Activated naive CD4-positive, alpha-beta T cell treated with anti-CD3 and anti-CD28 coated beads for 36 hours (primary cell): ENCODE results near the gene ZSWIM3. TPM values are rescaled to one million over a fixed set of nuclear protein-coding genes. Genes with fewer than 3 reads are reported as not detected.

Experiments
- CTCF ChIA-PET: fragments of 350-600 bp; sonication (Branson Sonifier 250); formaldehyde crosslinking; loops from one replicate; lab custom pipeline; 2021; ENCODE audit warnings: antibody characterized with exemption; lab: Charles Lee
- DNase-seq: peaks from one replicate; pipeline ENCODE4 v3.0.0-alpha.2; 2020
- H3K27ac Mint-ChIP-seq: one replicate; pipeline ENCODE4 v1.8.0; 2021; ENCODE audit warnings: mild to moderate bottlenecking, mixed read lengths
- H3K27me3 Mint-ChIP-seq: one replicate; pipeline ENCODE4 v1.8.0; 2021; ENCODE audit warnings: low read depth, mixed read lengths
- H3K36me3 Mint-ChIP-seq: one replicate; pipeline ENCODE4 v1.8.0; 2021; ENCODE audit warnings: low read depth, mixed read lengths
- H3K4me1 Mint-ChIP-seq: one replicate; pipeline ENCODE4 v1.8.0; 2021; ENCODE audit warnings: low read depth, mixed read lengths
- H3K4me3 Mint-ChIP-seq: one replicate; pipeline ENCODE4 v1.8.0; 2021; ENCODE audit warnings: mild to moderate bottlenecking, moderate library complexity, mixed read lengths
- H3K9me3 Mint-ChIP-seq: one replicate; pipeline ENCODE4 v1.8.0; 2021; ENCODE audit warnings: mixed read lengths
- intact Hi-C: fragments of 100-400 bp; cut with micrococcal nuclease; formaldehyde crosslinking; loops from one replicate; pipeline ENCODE4 v1.15.1; 2023
- total RNA-seq, 2 experiments: library from RNA; stranded (reverse); gene quantifications; one replicate each; pipeline ENCODE4 v1.2.3, GENCODE V29; 2021

Gene ZSWIM3
- total RNA-seq, 2 experiments from 2014 or later: 3.3 to 3.7 TPM

DNA sequence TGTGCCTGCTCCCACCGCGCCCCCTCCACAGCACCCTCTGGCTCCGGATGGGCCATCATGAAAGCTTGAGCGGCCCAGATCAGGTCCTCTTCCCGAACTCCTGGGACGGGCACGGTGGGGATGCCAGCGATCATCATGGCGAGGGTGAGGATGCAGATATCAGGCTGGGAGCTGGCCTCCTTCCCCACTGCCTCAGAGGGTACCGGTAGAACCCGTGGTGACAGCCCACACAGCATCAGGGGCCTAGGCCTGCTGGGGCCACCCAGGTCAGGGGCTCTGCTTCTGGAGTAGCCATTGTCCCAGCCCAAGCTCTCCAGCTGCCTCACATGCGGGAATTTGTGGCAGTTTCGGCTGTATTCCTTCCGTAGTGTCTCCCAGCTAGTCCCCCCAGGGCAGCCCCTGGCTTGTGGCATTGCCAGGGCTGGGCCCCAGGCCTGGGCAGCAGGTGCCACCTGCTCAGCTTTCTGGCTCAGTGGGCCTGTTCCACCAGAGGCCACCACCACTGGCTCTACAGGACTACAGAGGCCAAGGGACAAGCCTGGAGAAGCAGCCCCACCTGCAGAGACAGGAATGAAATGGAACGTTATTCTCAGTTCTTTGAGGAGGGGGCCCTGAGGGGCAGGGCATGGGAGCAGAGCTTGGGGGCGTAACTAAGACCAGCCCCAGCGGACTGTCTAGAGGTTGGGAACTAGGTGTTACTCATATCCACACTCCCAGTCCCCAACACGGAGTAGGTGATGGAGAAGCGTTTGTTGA is 29.4 kb downstream of the ZSWIM3 start:
- no peak for DNase-seq
- H3K27me3 Mint-ChIP-seq: no peaks in the 10 kb centered on the region
- H3K36me3 Mint-ChIP-seq: peaks cover 10% of the 10 kb centered on the region
- H3K27ac Mint-ChIP-seq: no peak overlapping the region
- CTCF ChIA-PET: no interaction called here
- H3K4me1 Mint-ChIP-seq: peaks cover 49% of the 10 kb centered on the region
- no peak overlapping the region for H3K4me3 Mint-ChIP-seq
- intact Hi-C loops: no loop called here
- no peaks in the 10 kb centered on the region for H3K9me3 Mint-ChIP-seq

DNA sequence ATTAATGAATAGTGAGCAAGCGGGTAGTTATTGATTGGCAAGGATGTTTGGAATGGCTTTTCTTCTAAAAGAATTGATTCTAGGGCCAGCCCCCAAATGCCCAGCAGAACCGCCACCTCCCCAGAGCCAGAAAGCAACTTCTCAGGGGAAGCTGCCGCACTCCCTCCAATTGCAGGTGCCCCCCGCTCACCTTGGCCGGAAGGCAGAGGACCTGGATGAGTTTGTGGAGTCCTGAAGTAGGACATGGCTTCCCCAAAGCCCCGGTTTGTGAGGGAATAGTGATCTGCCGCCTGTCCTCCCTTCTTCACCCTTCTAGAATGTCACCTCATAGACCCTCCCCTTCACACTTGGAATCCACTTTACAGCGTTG is 29.9 kb downstream of the ZSWIM3 start, which contains the start of gene SPATA25:
SPATA25 (minus strand) TSS at position 277 of the 370 bp plus-strand sequence; CDS start at position 245, 32 bp downstream.
- peaks cover 51% of the 10 kb centered on the region for H3K4me1 Mint-ChIP-seq
- CTCF ChIA-PET: no interaction called here
- peaks cover 10% of the 10 kb centered on the region for H3K36me3 Mint-ChIP-seq
- no peak within 1 kb of the TSS for H3K27ac Mint-ChIP-seq
- H3K27me3 Mint-ChIP-seq: no peaks in the 10 kb centered on the region
- no peaks in the 10 kb centered on the region for H3K9me3 Mint-ChIP-seq
- intact Hi-C loops: no loop called here
- no peak for DNase-seq
- H3K4me3 Mint-ChIP-seq: no peak within 1 kb of the TSS

GRCh38 chr20:45888681-45889080 is 31.3 kb downstream of the ZSWIM3 start:
- DNase-seq: no peak
- Mint-ChIP-seq H3K36me3 (peaks cover 5% of the 10 kb centered on the region), H3K27ac (no peak overlapping the region), H3K27me3 (no peaks in the 10 kb centered on the region), H3K4me1 (peaks cover 44% of the 10 kb centered on the region), H3K9me3 (no peaks in the 10 kb centered on the region), H3K4me3 (no peak overlapping the region)
- CTCF ChIA-PET: interaction anchor here (0.5 to 2.1 kb wide), 2 partner anchors 89 to 1670 kb away, joined by 3 to 8 read pairs; no protein-coding TSS in a partner anchor
- intact Hi-C loops: no loop called here

GRCh38 chr20:45890077-45890984 is 32.9 kb downstream of the ZSWIM3 start:
- CTCF ChIA-PET: interaction anchor here (1.1 to 2.3 kb wide), 8 partner anchors 10 to 91 kb away, joined by 3 to 8 read pairs (median 5); no protein-coding TSS in a partner anchor
- Mint-ChIP-seq H3K27ac (peak overlapping the region; percentile 50), H3K27me3 (no peaks in the 10 kb centered on the region), H3K9me3 (no peaks in the 10 kb centered on the region), H3K36me3 (peaks cover 5% of the 10 kb centered on the region), H3K4me1 (peaks cover 30% of the 10 kb centered on the region), H3K4me3 (peak overlapping the region; percentile 89)
- peak; percentile 63 for DNase-seq
- intact Hi-C loops: loop anchor here (2.0 kb wide), 3 partner anchors 34 to 66 kb away; partner anchors contain the start of genes ACOT8, SNX21 and ZSWIM3

DNA sequence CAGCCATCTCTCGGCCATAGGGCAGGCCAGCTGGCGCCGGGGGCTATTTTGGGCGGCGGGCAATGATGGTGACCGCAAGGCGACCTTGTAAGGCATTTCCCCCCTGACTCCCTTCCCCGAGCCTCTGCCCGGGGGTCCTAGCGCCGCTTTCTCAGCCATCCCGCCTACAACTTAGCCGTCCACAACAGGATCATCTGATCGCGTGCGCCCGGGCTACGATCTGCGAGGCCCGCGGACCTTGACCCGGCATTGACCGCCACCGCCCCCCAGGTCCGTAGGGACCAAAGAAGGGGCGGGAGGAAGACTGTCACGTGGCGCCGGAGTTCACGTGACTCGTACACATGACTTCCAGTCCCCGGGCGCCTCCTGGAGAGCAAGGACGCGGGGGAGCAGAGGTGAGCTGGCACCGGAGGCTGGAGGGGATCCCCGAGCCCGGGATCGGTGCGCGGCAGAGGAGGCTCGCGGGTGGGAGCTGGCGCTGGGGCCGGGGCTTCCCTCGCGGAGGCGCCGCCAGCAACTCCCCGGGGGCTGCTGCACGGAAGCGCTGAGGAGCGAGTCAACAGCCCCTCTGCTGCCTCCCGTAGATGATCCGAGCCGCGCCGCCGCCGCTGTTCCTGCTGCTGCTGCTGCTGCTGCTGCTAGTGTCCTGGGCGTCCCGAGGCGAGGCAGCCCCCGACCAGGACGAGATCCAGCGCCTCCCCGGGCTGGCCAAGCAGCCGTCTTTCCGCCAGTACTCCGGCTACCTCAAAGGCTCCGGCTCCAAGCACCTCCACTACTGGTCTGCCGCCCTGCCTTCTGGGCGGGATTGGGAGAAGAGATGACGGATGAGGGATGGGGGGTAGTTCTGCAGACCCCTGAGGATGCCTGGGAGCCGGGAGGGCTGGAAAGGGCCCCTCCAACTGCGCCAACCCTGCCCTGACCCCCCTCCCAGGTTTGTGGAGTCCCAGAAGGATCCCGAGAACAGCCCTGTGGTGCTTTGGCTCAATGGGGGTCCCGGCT is 33.9 kb downstream of the ZSWIM3 start, which contains the start of the genes CTSA and NEURL2:
CTSA (plus strand) TSS at position 351 of the 999 bp plus-strand sequence; CDS start at position 585, 234 bp downstream.
NEURL2 (minus strand) TSS at position 224 of the 999 bp plus-strand sequence; CDS start at position 7, 217 bp downstream.
- H3K4me1 Mint-ChIP-seq: peaks cover 22% of the 10 kb centered on the region
- peaks cover 5% of the 10 kb centered on the region for H3K36me3 Mint-ChIP-seq
- no peaks in the 10 kb centered on the region for H3K27me3 Mint-ChIP-seq

DNA sequence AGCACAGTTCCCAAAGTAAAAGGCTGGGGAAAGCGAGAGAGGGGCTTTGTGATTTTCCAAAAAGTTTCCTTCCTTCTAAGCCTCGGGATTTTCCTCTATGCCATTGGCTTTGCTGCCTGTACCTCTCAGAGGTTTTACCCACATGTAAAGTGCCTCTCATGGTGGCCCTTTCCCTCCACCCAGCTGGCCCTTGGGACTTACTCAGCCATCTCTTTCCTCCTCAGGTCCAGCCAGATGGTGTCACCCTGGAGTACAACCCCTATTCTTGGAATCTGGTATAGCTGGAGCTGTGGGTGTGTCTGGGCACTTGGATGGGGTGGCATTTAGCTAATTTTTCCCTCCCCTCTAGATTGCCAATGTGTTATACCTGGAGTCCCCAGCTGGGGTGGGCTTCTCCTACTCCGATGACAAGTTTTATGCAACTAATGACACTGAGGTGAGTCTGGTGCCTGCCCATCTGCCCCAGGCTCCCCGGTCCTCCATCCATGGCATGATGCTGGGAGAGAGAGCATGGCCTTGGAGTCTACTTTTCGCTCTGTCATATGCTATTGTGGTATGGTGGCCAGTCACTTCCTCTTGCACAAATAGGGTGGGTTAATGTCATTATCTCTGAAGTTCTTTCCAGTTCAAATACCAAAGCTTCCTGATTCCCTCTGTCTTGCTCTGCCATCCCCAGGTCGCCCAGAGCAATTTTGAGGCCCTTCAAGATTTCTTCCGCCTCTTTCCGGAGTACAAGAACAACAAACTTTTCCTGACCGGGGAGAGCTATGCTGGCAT is 34.8 kb downstream of the ZSWIM3 start:
- Mint-ChIP-seq H3K27me3 (no peaks in the 10 kb centered on the region), H3K4me1 (peaks cover 22% of the 10 kb centered on the region), H3K4me3 (peak overlapping the region; percentile 89), H3K9me3 (no peaks in the 10 kb centered on the region), H3K36me3 (peaks cover 5% of the 10 kb centered on the region), H3K27ac (no peak overlapping the region)
- CTCF ChIA-PET: interaction anchor here (0.9 to 1.4 kb wide), 4 partner anchors 8 to 657 kb away, joined by 3 to 5 read pairs (median 4); no protein-coding TSS in a partner anchor
- intact Hi-C loops: no loop called here
- no peak for DNase-seq

More for the DNA sequence above, 33.9 kb downstream of the ZSWIM3 start, which contains the start of the genes CTSA and NEURL2:
- intact Hi-C loops: loop anchor here (1.0 to 2.0 kb wide), 7 partner anchors 10 to 81 kb away; partner anchors contain the start of genes ACOT8, SNX21, ZNF335 and ZSWIM1
- CTCF ChIA-PET: interaction anchor here (0.6 to 2.3 kb wide), 7 partner anchors 9 to 92 kb away, joined by 3 to 8 read pairs (median 5); partner anchors contain the start of gene ZSWIM1
- DNase-seq: peak; percentile 91
- Mint-ChIP-seq H3K9me3 (no peaks in the 10 kb centered on the region), H3K27ac (peak within 1 kb of the TSS; percentile 84), H3K4me3 (peak within 1 kb of the TSS; percentile 89)

DNA sequence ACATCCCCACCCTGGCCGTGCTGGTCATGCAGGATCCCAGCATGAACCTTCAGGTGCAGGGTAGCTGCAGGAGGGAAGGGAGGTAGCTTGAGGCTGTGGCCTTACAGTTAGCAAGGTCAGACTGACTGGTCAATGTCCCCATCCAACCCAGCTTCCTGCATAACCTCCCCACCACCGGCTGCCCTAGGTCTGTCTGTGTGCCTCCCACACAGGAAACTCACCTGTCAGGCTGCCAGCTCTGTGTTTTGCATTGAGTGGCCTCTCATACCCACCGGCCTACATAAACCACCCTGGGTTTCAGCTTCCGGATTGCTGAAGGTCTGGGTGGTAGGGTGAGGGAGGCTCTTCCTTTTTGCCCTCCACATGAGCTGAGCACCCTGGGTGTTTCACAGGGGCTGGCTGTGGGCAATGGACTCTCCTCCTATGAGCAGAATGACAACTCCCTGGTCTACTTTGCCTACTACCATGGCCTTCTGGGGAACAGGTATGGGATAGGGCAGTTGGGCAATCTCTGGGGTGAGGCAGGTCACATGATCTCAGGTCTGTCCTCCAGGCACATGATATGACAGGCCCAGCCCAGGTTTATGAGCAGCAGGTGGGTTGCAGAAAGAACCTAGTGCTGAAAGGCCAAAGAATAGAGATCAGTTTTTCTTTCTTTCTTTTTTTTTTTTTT is 35.5 kb downstream of the ZSWIM3 start:
- no peak for DNase-seq
- H3K36me3 Mint-ChIP-seq: peaks cover 5% of the 10 kb centered on the region
- intact Hi-C loops: no loop called here

GRCh38 chr20:45893831-45894230 is 36.4 kb downstream of the ZSWIM3 start:
- Mint-ChIP-seq H3K9me3 (no peaks in the 10 kb centered on the region), H3K4me1 (peaks cover 22% of the 10 kb centered on the region), H3K36me3 (peaks cover 7% of the 10 kb centered on the region), H3K4me3 (no peak overlapping the region), H3K27ac (no peak overlapping the region), H3K27me3 (no peaks in the 10 kb centered on the region)
- CTCF ChIA-PET: no interaction called here
- no peak for DNase-seq
- intact Hi-C loops: no loop called here

More for the DNA sequence above, 35.5 kb downstream of the ZSWIM3 start:
- CTCF ChIA-PET: interaction anchor here (0.9 to 1.2 kb wide), 3 partner anchors 7 to 658 kb away, joined by 3 to 5 read pairs (median 4); no protein-coding TSS in a partner anchor
- Mint-ChIP-seq H3K27ac (no peak overlapping the region), H3K27me3 (no peaks in the 10 kb centered on the region), H3K4me1 (peaks cover 22% of the 10 kb centered on the region), H3K4me3 (peak overlapping the region; percentile 89), H3K9me3 (no peaks in the 10 kb centered on the region)

DNA sequence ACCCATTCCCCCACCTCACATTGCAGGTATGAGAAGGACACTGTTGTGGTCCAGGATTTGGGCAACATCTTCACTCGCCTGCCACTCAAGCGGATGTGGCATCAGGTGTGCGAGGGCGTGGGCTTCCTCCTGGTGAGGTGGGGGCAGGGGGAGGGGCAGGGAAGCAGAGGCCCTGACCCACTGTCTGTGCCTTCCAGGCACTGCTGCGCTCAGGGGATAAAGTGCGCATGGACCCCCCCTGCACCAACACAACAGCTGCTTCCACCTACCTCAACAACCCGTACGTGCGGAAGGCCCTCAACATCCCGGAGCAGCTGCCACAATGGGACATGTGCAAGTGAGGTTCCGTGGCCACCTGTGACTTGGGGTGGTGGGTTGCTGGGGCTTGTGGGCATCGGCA is 37.4 kb downstream of the ZSWIM3 start:
- DNase-seq: no peak
- H3K4me3 Mint-ChIP-seq: no peak overlapping the region
- H3K9me3 Mint-ChIP-seq: no peaks in the 10 kb centered on the region
- intact Hi-C loops: no loop called here
- H3K27ac Mint-ChIP-seq: no peak overlapping the region
- H3K4me1 Mint-ChIP-seq: peaks cover 18% of the 10 kb centered on the region
- CTCF ChIA-PET: no interaction called here
- H3K27me3 Mint-ChIP-seq: no peaks in the 10 kb centered on the region
- H3K36me3 Mint-ChIP-seq: peaks cover 9% of the 10 kb centered on the region

DNA sequence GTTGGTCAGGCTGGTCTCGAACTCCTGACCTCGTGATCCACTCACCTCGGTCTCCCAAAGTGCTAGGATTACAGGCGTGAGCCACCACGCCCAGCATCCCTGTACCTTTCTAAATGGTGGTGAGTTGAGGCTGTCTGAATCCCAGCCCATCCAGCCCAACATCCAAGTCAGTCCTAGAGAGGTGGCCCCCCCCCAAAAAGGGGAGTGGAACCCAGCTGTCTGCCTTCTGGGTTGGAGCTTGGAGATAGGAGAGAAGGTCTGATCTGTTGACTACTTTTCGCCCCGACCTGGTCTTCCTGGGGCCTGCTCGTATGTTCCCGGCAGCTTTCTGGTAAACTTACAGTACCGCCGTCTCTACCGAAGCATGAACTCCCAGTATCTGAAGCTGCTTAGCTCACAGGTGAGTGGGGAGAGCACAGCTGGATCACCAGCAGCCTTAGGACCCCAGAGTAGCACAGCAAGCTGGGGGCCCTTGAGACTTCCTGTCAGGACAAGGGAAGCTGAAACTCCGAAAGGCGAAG is 39.3 kb downstream of the ZSWIM3 start:
- DNase-seq: no peak
- peaks cover 13% of the 10 kb centered on the region for H3K4me1 Mint-ChIP-seq
- CTCF ChIA-PET: no interaction called here
- no peaks in the 10 kb centered on the region for H3K27me3 Mint-ChIP-seq
- no peak overlapping the region for H3K27ac Mint-ChIP-seq
- intact Hi-C loops: no loop called here
- no peak overlapping the region for H3K4me3 Mint-ChIP-seq
- no peaks in the 10 kb centered on the region for H3K9me3 Mint-ChIP-seq
- peaks cover 9% of the 10 kb centered on the region for H3K36me3 Mint-ChIP-seq
